ENCODE measurements around the gene SLC25A19. TPM values are rescaled to one million over a fixed set of nuclear protein-coding genes. Genes with fewer than 3 reads are reported as not detected.

SLC25A19 gene
- total and polyA plus RNA-seq, 9 of the 15 experiments (the other 6 are each of a cell fraction or from before 2014, with no cell fraction given): 33.4 to 76.6 (median 55.3) TPM

DNA sequence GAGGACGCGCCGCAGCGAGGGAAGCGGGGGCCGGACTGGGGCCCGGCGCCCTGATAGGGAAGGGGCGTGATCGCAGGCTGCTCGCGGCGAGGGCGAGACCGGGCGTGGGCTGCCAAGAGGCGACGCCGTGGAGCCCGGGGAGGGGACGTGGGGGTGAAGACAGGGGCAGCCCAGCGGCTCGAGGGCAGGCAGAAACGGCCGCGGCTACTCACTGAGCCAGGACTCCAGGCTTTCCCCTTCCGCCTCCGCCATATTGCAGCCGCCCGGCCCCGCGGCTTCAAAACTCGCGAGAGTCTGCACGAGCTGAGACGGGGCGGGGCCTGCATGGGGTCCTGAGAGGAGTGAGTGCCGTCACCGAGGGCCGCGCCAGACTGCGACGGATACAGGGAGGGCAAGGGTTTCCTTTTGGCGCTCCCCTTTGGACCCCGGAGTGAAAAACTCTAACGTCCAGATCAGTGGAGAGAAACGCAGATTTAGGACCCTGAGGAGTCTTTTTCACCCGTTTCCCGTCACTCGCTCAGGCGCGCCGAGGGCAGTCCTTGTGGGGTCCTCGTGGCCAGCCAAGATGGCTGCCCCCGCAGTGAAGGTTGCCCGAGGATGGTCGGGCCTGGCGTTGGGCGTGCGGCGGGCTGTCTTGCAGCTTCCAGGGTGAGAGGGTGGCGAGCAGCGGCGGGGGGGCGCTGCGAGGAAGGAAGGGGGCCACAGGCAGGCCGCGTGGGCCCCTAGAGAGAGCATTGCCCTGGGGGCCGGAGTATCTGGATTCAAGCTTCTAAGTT lies 27.7 kb downstream of the SLC25A19 start, which contains the start of the genes GGA3 and MRPS7 (continued):
- TF ChIP-seq, protein P1, sequence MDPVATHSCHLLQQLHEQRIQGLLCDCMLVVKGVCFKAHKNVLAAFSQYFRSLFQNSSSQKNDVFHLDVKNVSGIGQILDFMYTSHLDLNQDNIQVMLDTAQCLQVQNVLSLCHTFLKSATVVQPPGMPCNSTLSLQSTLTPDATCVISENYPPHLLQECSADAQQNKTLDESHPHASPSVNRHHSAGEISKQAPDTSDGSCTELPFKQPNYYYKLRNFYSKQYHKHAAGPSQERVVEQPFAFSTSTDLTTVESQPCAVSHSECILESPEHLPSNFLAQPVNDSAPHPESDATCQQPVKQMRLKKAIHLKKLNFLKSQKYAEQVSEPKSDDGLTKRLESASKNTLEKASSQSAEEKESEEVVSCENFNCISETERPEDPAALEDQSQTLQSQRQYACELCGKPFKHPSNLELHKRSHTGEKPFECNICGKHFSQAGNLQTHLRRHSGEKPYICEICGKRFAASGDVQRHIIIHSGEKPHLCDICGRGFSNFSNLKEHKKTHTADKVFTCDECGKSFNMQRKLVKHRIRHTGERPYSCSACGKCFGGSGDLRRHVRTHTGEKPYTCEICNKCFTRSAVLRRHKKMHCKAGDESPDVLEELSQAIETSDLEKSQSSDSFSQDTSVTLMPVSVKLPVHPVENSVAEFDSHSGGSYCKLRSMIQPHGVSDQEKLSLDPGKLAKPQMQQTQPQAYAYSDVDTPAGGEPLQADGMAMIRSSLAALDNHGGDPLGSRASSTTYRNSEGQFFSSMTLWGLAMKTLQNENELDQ (CRISPR knock-in tag; IDR thresholded peaks at IDR 0.05; ENCODE audit: borderline replicate concordance): 0 out of 2 replicates have a peak, but pooled peaks have one; percentile 21
- TF ChIP-seq, protein P2, sequence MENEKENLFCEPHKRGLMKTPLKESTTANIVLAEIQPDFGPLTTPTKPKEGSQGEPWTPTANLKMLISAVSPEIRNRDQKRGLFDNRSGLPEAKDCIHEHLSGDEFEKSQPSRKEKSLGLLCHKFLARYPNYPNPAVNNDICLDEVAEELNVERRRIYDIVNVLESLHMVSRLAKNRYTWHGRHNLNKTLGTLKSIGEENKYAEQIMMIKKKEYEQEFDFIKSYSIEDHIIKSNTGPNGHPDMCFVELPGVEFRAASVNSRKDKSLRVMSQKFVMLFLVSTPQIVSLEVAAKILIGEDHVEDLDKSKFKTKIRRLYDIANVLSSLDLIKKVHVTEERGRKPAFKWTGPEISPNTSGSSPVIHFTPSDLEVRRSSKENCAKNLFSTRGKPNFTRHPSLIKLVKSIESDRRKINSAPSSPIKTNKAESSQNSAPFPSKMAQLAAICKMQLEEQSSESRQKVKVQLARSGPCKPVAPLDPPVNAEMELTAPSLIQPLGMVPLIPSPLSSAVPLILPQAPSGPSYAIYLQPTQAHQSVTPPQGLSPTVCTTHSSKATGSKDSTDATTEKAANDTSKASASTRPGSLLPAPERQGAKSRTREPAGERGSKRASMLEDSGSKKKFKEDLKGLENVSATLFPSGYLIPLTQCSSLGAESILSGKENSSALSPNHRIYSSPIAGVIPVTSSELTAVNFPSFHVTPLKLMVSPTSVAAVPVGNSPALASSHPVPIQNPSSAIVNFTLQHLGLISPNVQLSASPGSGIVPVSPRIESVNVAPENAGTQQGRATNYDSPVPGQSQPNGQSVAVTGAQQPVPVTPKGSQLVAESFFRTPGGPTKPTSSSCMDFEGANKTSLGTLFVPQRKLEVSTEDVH (IDR thresholded peaks at IDR 0.05; ENCODE audit: low read depth, partially characterized antibody): peak; percentile 14
- TF ChIP-seq, protein P3, sequence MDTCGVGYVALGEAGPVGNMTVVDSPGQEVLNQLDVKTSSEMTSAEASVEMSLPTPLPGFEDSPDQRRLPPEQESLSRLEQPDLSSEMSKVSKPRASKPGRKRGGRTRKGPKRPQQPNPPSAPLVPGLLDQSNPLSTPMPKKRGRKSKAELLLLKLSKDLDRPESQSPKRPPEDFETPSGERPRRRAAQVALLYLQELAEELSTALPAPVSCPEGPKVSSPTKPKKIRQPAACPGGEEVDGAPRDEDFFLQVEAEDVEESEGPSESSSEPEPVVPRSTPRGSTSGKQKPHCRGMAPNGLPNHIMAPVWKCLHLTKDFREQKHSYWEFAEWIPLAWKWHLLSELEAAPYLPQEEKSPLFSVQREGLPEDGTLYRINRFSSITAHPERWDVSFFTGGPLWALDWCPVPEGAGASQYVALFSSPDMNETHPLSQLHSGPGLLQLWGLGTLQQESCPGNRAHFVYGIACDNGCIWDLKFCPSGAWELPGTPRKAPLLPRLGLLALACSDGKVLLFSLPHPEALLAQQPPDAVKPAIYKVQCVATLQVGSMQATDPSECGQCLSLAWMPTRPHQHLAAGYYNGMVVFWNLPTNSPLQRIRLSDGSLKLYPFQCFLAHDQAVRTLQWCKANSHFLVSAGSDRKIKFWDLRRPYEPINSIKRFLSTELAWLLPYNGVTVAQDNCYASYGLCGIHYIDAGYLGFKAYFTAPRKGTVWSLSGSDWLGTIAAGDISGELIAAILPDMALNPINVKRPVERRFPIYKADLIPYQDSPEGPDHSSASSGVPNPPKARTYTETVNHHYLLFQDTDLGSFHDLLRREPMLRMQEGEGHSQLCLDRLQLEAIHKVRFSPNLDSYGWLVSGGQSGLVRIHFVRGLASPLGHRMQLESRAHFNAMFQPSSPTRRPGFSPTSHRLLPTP (IDR thresholded peaks at IDR 0.05; ENCODE audit: borderline replicate concordance, extremely low read depth, insufficient read length): no peak
- TF ChIP-seq, protein P4, sequence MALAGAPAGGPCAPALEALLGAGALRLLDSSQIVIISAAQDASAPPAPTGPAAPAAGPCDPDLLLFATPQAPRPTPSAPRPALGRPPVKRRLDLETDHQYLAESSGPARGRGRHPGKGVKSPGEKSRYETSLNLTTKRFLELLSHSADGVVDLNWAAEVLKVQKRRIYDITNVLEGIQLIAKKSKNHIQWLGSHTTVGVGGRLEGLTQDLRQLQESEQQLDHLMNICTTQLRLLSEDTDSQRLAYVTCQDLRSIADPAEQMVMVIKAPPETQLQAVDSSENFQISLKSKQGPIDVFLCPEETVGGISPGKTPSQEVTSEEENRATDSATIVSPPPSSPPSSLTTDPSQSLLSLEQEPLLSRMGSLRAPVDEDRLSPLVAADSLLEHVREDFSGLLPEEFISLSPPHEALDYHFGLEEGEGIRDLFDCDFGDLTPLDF (CRISPR knock-in tag; IDR thresholded peaks at IDR 0.05): no peak
- TF ChIP-seq RAD21 (CRISPR knock-in tag; conservative IDR thresholded peaks at IDR 0.05 in 1 of 2, IDR thresholded peaks at IDR 0.05 in 1 of 2): 0 out of 4 replicates have a peak, but pooled peaks have one; percentile 2 to 16
- peak; percentile 41; the same call in 1 of the 2 replicates for TF ChIP-seq CTBP1 (IDR thresholded peaks at IDR 0.05; ENCODE audit: borderline replicate concordance)
- no peak for TF ChIP-seq HLTF (IDR thresholded peaks at IDR 0.05)
- TF ChIP-seq, protein P5, sequence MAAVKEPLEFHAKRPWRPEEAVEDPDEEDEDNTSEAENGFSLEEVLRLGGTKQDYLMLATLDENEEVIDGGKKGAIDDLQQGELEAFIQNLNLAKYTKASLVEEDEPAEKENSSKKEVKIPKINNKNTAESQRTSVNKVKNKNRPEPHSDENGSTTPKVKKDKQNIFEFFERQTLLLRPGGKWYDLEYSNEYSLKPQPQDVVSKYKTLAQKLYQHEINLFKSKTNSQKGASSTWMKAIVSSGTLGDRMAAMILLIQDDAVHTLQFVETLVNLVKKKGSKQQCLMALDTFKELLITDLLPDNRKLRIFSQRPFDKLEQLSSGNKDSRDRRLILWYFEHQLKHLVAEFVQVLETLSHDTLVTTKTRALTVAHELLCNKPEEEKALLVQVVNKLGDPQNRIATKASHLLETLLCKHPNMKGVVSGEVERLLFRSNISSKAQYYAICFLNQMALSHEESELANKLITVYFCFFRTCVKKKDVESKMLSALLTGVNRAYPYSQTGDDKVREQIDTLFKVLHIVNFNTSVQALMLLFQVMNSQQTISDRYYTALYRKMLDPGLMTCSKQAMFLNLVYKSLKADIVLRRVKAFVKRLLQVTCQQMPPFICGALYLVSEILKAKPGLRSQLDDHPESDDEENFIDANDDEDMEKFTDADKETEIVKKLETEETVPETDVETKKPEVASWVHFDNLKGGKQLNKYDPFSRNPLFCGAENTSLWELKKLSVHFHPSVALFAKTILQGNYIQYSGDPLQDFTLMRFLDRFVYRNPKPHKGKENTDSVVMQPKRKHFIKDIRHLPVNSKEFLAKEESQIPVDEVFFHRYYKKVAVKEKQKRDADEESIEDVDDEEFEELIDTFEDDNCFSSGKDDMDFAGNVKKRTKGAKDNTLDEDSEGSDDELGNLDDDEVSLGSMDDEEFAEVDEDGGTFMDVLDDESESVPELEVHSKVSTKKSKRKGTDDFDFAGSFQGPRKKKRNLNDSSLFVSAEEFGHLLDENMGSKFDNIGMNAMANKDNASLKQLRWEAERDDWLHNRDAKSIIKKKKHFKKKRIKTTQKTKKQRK (IDR thresholded peaks at IDR 0.05; ENCODE audit: borderline replicate concordance, low read depth, low read length): no peak
- peak; percentile 80; the same call in 1 of the 2 replicates for TF ChIP-seq ESRRA (IDR thresholded peaks at IDR 0.05; ENCODE audit: borderline replicate concordance, low read depth)
- TF ChIP-seq XRCC5 (IDR thresholded peaks at IDR 0.05; ENCODE audit: low read depth, low read length): 0 out of 2 replicates have a peak, but pooled peaks have one; percentile 31
- TF ChIP-seq ZNF165 (CRISPR knock-in tag; IDR thresholded peaks at IDR 0.05; ENCODE audit: borderline replicate concordance): no peak
